Measurements from ENCODE around the gene SETD1B.
"Not testable (repeated sequence)": the region's sequence is repeated elsewhere in the genome, so short reads cannot be mapped to it uniquely, and the experiment has no call there.

Gene SETD1B

DNA sequence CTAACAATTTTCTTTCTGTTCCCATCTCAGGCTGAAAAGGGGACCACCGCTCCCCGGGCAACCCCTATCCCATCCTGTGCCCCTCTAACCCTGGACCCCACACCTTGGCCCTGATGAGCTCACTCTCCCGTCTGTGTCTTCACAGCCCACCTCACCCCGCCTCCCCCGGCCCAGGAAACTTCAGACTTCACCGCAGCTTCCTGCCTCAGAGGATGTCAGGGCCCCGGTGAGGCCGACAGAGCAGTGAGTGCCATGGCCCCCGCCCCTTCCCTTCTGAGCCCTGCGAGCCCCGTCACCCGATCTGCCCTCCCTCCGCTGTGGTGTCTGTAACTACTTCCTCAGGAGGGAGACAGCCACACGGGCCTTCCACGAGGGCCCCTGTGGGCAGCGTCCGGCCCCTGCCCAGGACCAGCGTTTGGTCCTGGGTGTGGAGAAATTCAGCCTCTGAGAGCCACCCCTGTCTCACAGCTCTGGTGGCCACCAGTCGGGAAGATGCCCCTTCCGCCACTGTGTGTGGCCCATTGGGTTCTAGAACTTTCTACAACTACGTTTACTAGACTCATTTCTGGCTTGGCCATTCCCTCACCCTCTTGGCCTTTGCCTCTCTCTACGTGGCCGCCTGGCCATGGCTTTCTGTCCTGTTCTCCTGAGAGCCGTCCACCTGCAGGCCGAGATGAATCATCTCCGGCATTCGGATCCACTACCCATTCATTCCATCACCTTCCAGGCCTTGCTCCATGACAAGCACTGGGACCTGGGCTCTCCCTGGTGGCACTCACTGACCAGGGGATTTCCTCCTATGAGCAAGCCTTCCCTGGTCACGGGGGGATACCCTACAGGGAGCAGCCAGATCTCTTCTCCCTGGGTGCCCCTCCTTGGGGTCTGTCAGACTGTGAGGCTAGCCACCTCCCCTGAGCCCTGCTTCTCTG lies 13.7 kb upstream of the SETD1B start:
- peak overlapping the region; percentile 54 for H3K9ac ChIP-seq (ENCODE audit: low read depth, low read length)
- DNase-seq (peak; percentile 98), ATAC-seq (ENCODE audit: insufficient read depth, low read depth) (peak; percentile 80)
- H3K4me1 ChIP-seq (ENCODE audit: insufficient read depth, low read length): peaks cover 64% of the 10 kb centered on the region
- no peaks in the 10 kb centered on the region for H3K27me3 ChIP-seq (ENCODE audit: insufficient read depth, low read length, poor library complexity)
- H3K4me2 ChIP-seq (ENCODE audit: insufficient read depth, low read length): peak overlapping the region; percentile 59
- H3K4me3 ChIP-seq (ENCODE audit: low read depth in 1 of 2, low read length in 2 of 2): peak overlapping the region in 1 of 2 experiments; percentile 28; a peak in 1 of 4 replicates
- H3K9me3 ChIP-seq (ENCODE audit: insufficient read depth, low read length, severe bottlenecking): no peaks in the 10 kb centered on the region
- peaks cover 56% of the 10 kb centered on the region for H3K79me2 ChIP-seq (ENCODE audit: insufficient read depth, low read length)
- H3K27ac ChIP-seq (ENCODE audit: low read length): peak overlapping the region; percentile 93
- TF ChIP-seq, protein P1, sequence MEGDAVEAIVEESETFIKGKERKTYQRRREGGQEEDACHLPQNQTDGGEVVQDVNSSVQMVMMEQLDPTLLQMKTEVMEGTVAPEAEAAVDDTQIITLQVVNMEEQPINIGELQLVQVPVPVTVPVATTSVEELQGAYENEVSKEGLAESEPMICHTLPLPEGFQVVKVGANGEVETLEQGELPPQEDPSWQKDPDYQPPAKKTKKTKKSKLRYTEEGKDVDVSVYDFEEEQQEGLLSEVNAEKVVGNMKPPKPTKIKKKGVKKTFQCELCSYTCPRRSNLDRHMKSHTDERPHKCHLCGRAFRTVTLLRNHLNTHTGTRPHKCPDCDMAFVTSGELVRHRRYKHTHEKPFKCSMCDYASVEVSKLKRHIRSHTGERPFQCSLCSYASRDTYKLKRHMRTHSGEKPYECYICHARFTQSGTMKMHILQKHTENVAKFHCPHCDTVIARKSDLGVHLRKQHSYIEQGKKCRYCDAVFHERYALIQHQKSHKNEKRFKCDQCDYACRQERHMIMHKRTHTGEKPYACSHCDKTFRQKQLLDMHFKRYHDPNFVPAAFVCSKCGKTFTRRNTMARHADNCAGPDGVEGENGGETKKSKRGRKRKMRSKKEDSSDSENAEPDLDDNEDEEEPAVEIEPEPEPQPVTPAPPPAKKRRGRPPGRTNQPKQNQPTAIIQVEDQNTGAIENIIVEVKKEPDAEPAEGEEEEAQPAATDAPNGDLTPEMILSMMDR (IDR thresholded peaks at IDR 0.05; ENCODE audit: borderline replicate concordance, extremely low read depth, low read length, poor library complexity, severe bottlenecking): no peak
- TF ChIP-seq EZH2 (IDR thresholded peaks at IDR 0.05; ENCODE audit: borderline replicate concordance, low read depth, low read length, severe bottlenecking): no peak
- peak overlapping the region; percentile 66 for H2AFZ ChIP-seq (ENCODE audit: low read depth, low read length)
- peaks cover 21% of the 10 kb centered on the region; the same call in 1 of the 2 replicates for H3K36me3 ChIP-seq (ENCODE audit: insufficient read depth, low read length)
- H4K20me1 ChIP-seq (ENCODE audit: insufficient read depth, low read length): peaks cover 11% of the 10 kb centered on the region

DNA sequence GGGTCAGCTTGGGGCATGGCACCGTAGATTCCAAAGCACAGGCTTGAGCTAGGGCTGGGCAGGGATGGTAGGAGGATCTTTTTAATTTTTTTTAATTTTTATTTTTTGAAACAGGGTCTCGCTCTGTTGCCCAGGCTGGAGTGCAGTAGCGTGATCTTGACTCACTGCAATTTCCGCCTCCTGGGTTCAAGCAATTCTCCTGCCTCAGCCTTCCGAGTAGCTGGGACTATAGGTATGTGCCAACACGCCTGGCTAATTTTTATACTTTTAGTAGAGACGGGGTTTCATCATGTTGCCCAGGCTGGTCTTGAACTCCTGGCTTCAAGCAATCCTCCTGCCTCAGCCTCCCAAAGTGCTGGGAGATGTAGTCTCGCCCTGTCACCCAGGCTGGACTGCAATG lies 13.0 kb upstream of the SETD1B start:
- Histone ChIP-seq H3K27ac (ENCODE audit: low read length) (peak overlapping the region; percentile 93), H3K4me2 (ENCODE audit: insufficient read depth, low read length) (peak overlapping the region; percentile 54), H3K36me3 (ENCODE audit: insufficient read depth, low read length) (peaks cover 22% of the 10 kb centered on the region; the same call in 1 of the 2 replicates), H3K9ac (ENCODE audit: low read depth, low read length) (peak overlapping the region; percentile 54), H4K20me1 (ENCODE audit: insufficient read depth, low read length) (peaks cover 17% of the 10 kb centered on the region), H3K4me1 (ENCODE audit: insufficient read depth, low read length) (peaks cover 71% of the 10 kb centered on the region), H3K79me2 (ENCODE audit: insufficient read depth, low read length) (peaks cover 58% of the 10 kb centered on the region)
- H2AFZ ChIP-seq (ENCODE audit: low read depth, low read length); H3K9me3 ChIP-seq (ENCODE audit: insufficient read depth, low read length, severe bottlenecking); H3K4me3 ChIP-seq (ENCODE audit: low read depth in 1 of 2, low read length in 2 of 2); H3K27me3 ChIP-seq (ENCODE audit: insufficient read depth, low read length, poor library complexity); DNase-seq; ATAC-seq (ENCODE audit: insufficient read depth, low read depth): not testable (repeated sequence)

DNA sequence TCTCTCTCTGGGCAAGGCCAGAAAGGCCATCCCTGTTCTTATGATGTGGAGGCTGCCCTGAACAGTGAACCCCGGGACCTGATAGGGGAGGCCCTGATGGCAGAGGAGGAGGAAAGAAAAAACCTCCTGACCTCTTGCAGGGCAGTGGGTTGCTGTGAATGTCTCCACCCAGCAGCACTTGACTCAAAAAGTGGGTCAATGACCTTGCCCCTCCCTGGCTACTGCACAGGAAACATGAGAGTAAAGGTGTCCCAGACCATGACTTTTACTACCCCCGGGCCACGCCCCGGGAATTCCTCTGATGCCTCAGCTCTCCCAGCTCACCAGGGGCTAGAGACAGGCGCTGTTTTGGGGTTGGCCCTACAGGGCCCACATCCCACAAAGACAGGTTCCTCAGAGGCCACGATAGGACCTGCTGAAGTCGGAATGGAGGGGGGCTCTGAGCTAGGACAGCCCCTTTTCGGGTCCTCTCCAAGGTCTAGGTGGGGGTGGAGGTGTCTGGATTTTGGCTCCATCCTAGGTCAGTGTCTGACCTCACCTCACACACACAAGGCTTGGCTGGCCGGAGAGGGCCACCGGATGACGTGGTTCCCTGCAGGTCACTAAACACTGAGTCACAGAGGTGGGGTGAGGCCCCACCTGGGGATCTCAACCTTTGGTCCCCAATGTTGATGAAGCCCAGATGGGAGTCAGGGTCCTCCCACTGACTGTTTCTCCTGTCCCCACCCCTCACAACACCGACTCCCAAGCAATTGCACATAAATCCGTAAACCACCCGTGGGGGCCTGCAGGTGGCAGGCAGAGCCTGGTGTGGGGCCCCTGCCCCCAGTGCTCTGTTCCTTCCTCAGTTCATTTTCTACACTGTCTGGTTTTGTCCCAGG lies 11.9 kb upstream of the SETD1B start:
- H3K9ac ChIP-seq (ENCODE audit: low read depth, low read length): peak overlapping the region; percentile 73; the same call in 1 of the 2 replicates
- DNase-seq (no peak), ATAC-seq (ENCODE audit: insufficient read depth, low read depth) (no peak)
- H3K4me1 ChIP-seq (ENCODE audit: insufficient read depth, low read length): peaks cover 79% of the 10 kb centered on the region
- H3K79me2 ChIP-seq (ENCODE audit: insufficient read depth, low read length): peaks cover 58% of the 10 kb centered on the region
- no peak overlapping the region for H2AFZ ChIP-seq (ENCODE audit: low read depth, low read length)
- H3K27me3 ChIP-seq (ENCODE audit: insufficient read depth, low read length, poor library complexity): no peaks in the 10 kb centered on the region
- H3K27ac ChIP-seq (ENCODE audit: low read length): no peak overlapping the region
- no peak overlapping the region; a peak in 1 of 4 replicates for H3K4me3 ChIP-seq (ENCODE audit: low read depth in 1 of 2, low read length in 2 of 2)
- H4K20me1 ChIP-seq (ENCODE audit: insufficient read depth, low read length): peaks cover 23% of the 10 kb centered on the region
- H3K4me2 ChIP-seq (ENCODE audit: insufficient read depth, low read length): peak overlapping the region; percentile 99
- H3K9me3 ChIP-seq (ENCODE audit: insufficient read depth, low read length, severe bottlenecking): no peaks in the 10 kb centered on the region
- H3K36me3 ChIP-seq (ENCODE audit: insufficient read depth, low read length): peaks cover 26% of the 10 kb centered on the region
- TF ChIP-seq, protein P1 (IDR thresholded peaks at IDR 0.05; ENCODE audit: borderline replicate concordance, extremely low read depth, low read length, poor library complexity, severe bottlenecking): peak; percentile 3
- TF ChIP-seq EZH2 (IDR thresholded peaks at IDR 0.05; ENCODE audit: borderline replicate concordance, low read depth, low read length, severe bottlenecking): no peak

Measured in DND-41 (cell line).